GM12878 (cell line): Measurements from ENCODE around the gene KAZN. TPM values are rescaled to one million over a fixed set of nuclear protein-coding genes. Genes with fewer than 3 reads are reported as not detected.

Experiments
- ATAC-seq: fragments of 200-7000 bp; cut with Tn5 transposase; 3 replicates; pipeline ENCODE4 v1.9.1; 2020; ENCODE audit warnings: mild to moderate bottlenecking, moderate library complexity
- BruUV-seq: library from RNA; stranded (reverse); fragments of 400-500 nt; replicated peaks from 2 replicates; lab custom pipeline; 2021; lab: Mats Ljungman, UMichigan
- CTCF ChIA-PET: fragments of 300-600 bp; sonication (Branson Sonifier 250); formaldehyde crosslinking; extraction: SDS; loops from one replicate; lab custom pipeline; 2021; ENCODE audit warnings: inconsistent platforms; lab: Yijun Ruan, JAX
- POLR2A ChIA-PET: fragments of 350-600 bp; formaldehyde crosslinking; extraction: SDS; loops from one replicate; lab custom pipeline; 2021; ENCODE audit warnings: inconsistent platforms; lab: Charles Lee
- RAD21 ChIA-PET: fragments of 300-600 bp; sonication (Branson Sonifier 250); formaldehyde crosslinking; loops from one replicate; lab custom pipeline; 2023; ENCODE audit warnings: antibody characterized with exemption; ENCODE audit not compliant: unreplicated experiment; lab: Charles Lee
- SMC1A ChIA-PET: fragments of 300-600 bp; sonication (Branson Sonifier 250); formaldehyde crosslinking; loops from one replicate; lab custom pipeline; 2023; ENCODE audit not compliant: unreplicated experiment, uncharacterized antibody; lab: Charles Lee
- DNase-seq: peaks from one replicate; pipeline ENCODE4 v3.0.0-alpha.2; 2011; ENCODE audit warnings: low read depth, low spot score
- FAIRE-seq: peaks from 3 replicates; lab custom pipeline; 2011; peaks lifted over from hg19 to GRCh38; lab: Jason Lieb, UNC
- H2AFZ ChIP-seq: 2 replicates; pipeline ENCODE4 v1.6.0; 2011; ENCODE audit warnings: low read depth, low read length, control low read depth; ENCODE audit not compliant: control insufficient read depth
- H3K27ac ChIP-seq: 2 replicates; pipeline ENCODE4 v1.5.1; 2011; ENCODE audit warnings: control low read depth; ENCODE audit not compliant: control insufficient read depth, insufficient read depth
- H3K27me3 ChIP-seq, 2 experiments: replicated peaks in 1 of 2; 2 replicates each; pipeline versions ENCODE4 v1.6.0 to v1.6.1; 2011; ENCODE audit warnings: low read length in 1 of 2; ENCODE audit not compliant: control insufficient read depth in 2 of 2, insufficient read depth in 2 of 2
- H3K36me3 ChIP-seq, 2 experiments: 2 replicates each; pipeline ENCODE4 v1.5.1; 2011; ENCODE audit warnings: low read length in 1 of 2; ENCODE audit not compliant: control insufficient read depth in 2 of 2, insufficient read depth in 2 of 2
- H3K4me1 ChIP-seq: 2 replicates; pipeline ENCODE4 v1.6.1; 2011; ENCODE audit warnings: mild to moderate bottlenecking, low read length, moderate library complexity, mixed read lengths; ENCODE audit not compliant: control insufficient read depth, insufficient read depth
- H3K4me2 ChIP-seq: 2 replicates; pipeline ENCODE4 v1.6.0; 2011; ENCODE audit warnings: control low read depth; ENCODE audit not compliant: control insufficient read depth, insufficient read depth
- H3K4me3 ChIP-seq: fragments of 200-600 bp; sonication (generic); 2 replicates; pipeline ENCODE4 v1.5.1; 2016
- H3K79me2 ChIP-seq: 2 replicates; pipeline ENCODE4 v1.6.0; 2011; ENCODE audit warnings: low read length; ENCODE audit not compliant: control insufficient read depth, insufficient read depth
- H3K9ac ChIP-seq: 2 replicates; pipeline ENCODE4 v1.8.0; 2011; ENCODE audit warnings: low read length, control low read depth, mixed read lengths; ENCODE audit not compliant: control insufficient read depth, insufficient read depth
- H3K9me3 ChIP-seq: replicated peaks from 3 replicates; pipeline ENCODE4 v1.5.1; 2011; ENCODE audit warnings: mild to moderate bottlenecking, low read length; ENCODE audit not compliant: control insufficient read depth, insufficient read depth
- H4K20me1 ChIP-seq: 2 replicates; pipeline ENCODE4 v1.6.0; 2011; ENCODE audit not compliant: control insufficient read depth, insufficient read depth
- ASH2L ChIP-seq: fragments of 300-600, 200-600 bp; sonication (generic); IDR thresholded peaks from 2 replicates; pipeline ENCODE4 v1.6.1; 2017; ENCODE audit warnings: low read depth, mild to moderate bottlenecking, borderline replicate concordance
- BMI1 ChIP-seq: fragments of 450-650 bp; IDR thresholded peaks from 2 replicates; pipeline ENCODE4 v1.6.1; 2016; ENCODE audit warnings: mild to moderate bottlenecking, moderate library complexity, borderline replicate concordance
- BRCA1 ChIP-seq: IDR thresholded peaks from 2 replicates; pipeline ENCODE4 v1.6.1; 2011; ENCODE audit warnings: low read depth, low read length, improper control_type of control experiment
- CBX5 ChIP-seq: sonication (generic); IDR thresholded peaks from 2 replicates; pipeline ENCODE4 v1.6.1; 2016; ENCODE audit warnings: low read depth, moderate library complexity, mild to moderate bottlenecking, inconsistent platforms
- EP300 ChIP-seq, 2 experiments: fragments of 150-350 bp in 1 of 2; IDR thresholded peaks; 2 replicates each; pipeline ENCODE4 v1.6.1; 2011 to 2012; ENCODE audit warnings: low read depth in 2 of 2, low read length in 2 of 2, borderline replicate concordance in 1 of 2, improper control_type of control experiment in 1 of 2, inconsistent platforms in 1 of 2; ENCODE audit not compliant: control insufficient read depth in 1 of 2
- ETV6 ChIP-seq, 2 experiments: fragments of 450-650 bp in 1 of 2; IDR thresholded peaks in 1 of 2; conservative IDR thresholded peaks in 1 of 2; 2 replicates each; pipeline ENCODE4 v1.6.1; 2014; ENCODE audit warnings: antibody characterized with exemption in 1 of 2, borderline replicate concordance in 1 of 2, low read depth in 1 of 2, mild to moderate bottlenecking in 1 of 2, moderate library complexity in 1 of 2
- HDAC6 ChIP-seq: fragments of 200-600 bp; sonication (generic); IDR thresholded peaks from one replicate; pipeline ENCODE4 v1.8.0; 2017; ENCODE audit warnings: antibody characterized with exemption; ENCODE audit not compliant: unreplicated experiment
- KAT2A ChIP-seq: conservative IDR thresholded peaks from 2 replicates; pipeline ENCODE4 v1.6.1; 2011; ENCODE audit warnings: low read depth, low read length; ENCODE audit not compliant: control insufficient read depth
- NBN ChIP-seq: fragments of 450-650 bp; IDR thresholded peaks from 2 replicates; pipeline ENCODE4 v1.6.1; 2016
- NFIC ChIP-seq: IDR thresholded peaks from 2 replicates; pipeline ENCODE4 v1.6.1; 2012; ENCODE audit warnings: low read depth, mild to moderate bottlenecking, inconsistent platforms, low read length, moderate library complexity
- SMARCA5 ChIP-seq: fragments of 450-650 bp; IDR thresholded peaks from 2 replicates; pipeline ENCODE4 v1.6.1; 2017; ENCODE audit warnings: mild to moderate bottlenecking
- SREBF2 ChIP-seq: IDR thresholded peaks from 2 replicates; pipeline ENCODE4 v1.6.1; 2012; ENCODE audit warnings: mild to moderate bottlenecking, low read length
- YY1 ChIP-seq: IDR thresholded peaks from 2 replicates; pipeline ENCODE4 v1.6.1; 2011; ENCODE audit warnings: low read depth, mild to moderate bottlenecking, low read length
- ZNF217 ChIP-seq: fragments of 450-650 bp; IDR thresholded peaks from 2 replicates; pipeline ENCODE4 v1.6.1; 2017; ENCODE audit warnings: antibody characterized with exemption, mild to moderate bottlenecking
- ZNF384 ChIP-seq: IDR thresholded peaks from 2 replicates; pipeline ENCODE4 v1.6.1; 2012; ENCODE audit warnings: low read depth, mild to moderate bottlenecking, low read length, improper control_type of control experiment, borderline replicate concordance
- WGBS: methylation state at CpG from one replicate; pipeline ENCODE4 v1.1.6; 2016; ENCODE audit warnings: low lambda C conversion rate; ENCODE audit not compliant: insufficient replicate concordance, insufficient coverage; ENCODE audit errors: missing lambda C conversion rate; 5-methylcytosine and 5-hydroxymethylcytosine counted together
- in situ Hi-C: fragments of 300-500 bp; cut with MboI; formaldehyde crosslinking; loops from 9 replicates; pipeline ENCODE4 v1.14.3; 2018; ENCODE audit warnings: mixed read lengths
- intact Hi-C: fragments of 100-400 bp; cut with micrococcal nuclease; formaldehyde crosslinking; loops from one replicate; pipeline ENCODE4 v1.14.2; 2022; ENCODE audit not compliant: unreplicated experiment
- polyA plus RNA-seq, 11 experiments: library from polyadenylated mRNA; depleted of rRNA in 4 of 11; unstranded in 6 of 11; stranded (reverse) in 5 of 11; fragments of >200 nt; fragmentation: Nextera tagmentation in 4 of 11; fragmentation: Illumina TruSeq in 1 of 11; extraction: Ambion mirVana in 4 of 11; extraction: Trizol in 1 of 11; gene quantifications; 1 replicate in 1 of 11; 2 replicates in 10 of 11; pipeline versions ENCODE4 v1.2.1 to v1.2.3, GENCODE V29; 2011 to 2016; ENCODE audit warnings: inconsistent platforms in 2 of 11, missing spikeins in 2 of 11, low read depth in 1 of 11
- total RNA-seq, 4 experiments: library from RNA; depleted of rRNA in 3 of 4; stranded (reverse); fragments of >200 nt in 3 of 4; fragmentation: Illumina TruSeq in 1 of 4; extraction: Trizol in 1 of 4; gene quantifications; 2 replicates each; pipeline versions ENCODE4 v1.2.1 to v1.2.3, GENCODE V29; 2013 to 2021
- TF ChIP-seq, protein P1 (sequence below): IDR thresholded peaks from 2 replicates; pipeline ENCODE4 v1.6.1; 2012; ENCODE audit warnings: improper control_type of control experiment, low read depth, low read length; ENCODE audit not compliant: insufficient replicate concordance
- TF ChIP-seq, protein P2 (sequence below): fragments of 450-650 bp; IDR thresholded peaks from 2 replicates; pipeline ENCODE4 v1.6.1; 2018; ENCODE audit warnings: borderline replicate concordance, mild to moderate bottlenecking; ENCODE audit not compliant: partially characterized antibody

KAZN gene
- total and polyA plus RNA-seq, 10 of the 15 experiments (the other 5 are each of a cell fraction or from before 2014, with no cell fraction given) = 0.72 to 4.0 (median 1.2) TPM

DNA sequence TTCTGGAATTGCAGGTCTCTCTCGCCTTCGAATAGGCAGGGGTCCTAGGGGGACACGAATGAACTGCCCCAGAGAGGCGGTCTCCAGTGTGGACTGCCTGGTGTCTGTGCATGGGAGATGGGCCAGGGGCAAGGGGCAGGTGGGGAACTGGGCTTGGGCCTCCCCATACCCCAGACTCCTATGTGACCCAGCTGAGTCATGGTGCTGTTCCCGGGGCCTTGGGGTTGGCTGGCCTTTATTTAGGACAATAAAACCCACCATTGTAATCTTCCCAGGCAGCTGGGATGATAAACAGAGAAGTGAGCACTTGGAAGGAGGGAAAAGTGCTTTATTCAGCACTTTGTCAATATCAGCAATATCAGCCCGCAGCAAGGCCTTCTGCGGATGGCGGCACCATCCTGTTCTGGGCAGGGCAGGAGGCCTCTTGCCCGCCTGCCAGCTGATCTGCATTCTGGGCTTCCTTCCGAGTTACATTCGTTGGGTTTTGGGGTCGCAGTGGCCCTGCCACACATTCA is 346.0 kb downstream of the KAZN start:
- H2AFZ ChIP-seq = no peak overlapping the region
- no peak overlapping the region for H3K4me3 ChIP-seq
- no TSS peak for BruUV-seq
- H3K4me1 ChIP-seq = no peaks in the 10 kb centered on the region
- H3K27me3 ChIP-seq = no peaks in the 10 kb centered on the region
- H3K79me2 ChIP-seq = no peaks in the 10 kb centered on the region
- no peak for FAIRE-seq
- H3K9ac ChIP-seq = no peak overlapping the region
- in situ Hi-C loops = no loop called here
- no peak overlapping the region for H3K4me2 ChIP-seq
- no peak for ATAC-seq
- intact Hi-C loops = no loop called here
- DNase-seq = no peak
- WGBS = 14% methylated on average over 12 of the region's 12 CpGs
- RAD21 ChIA-PET = no interaction called here
- H4K20me1 ChIP-seq = no peaks in the 10 kb centered on the region
- POLR2A ChIA-PET = no interaction called here
- SMC1A ChIA-PET = no interaction called here
- no peak overlapping the region for H3K27ac ChIP-seq
- no peaks in the 10 kb centered on the region for H3K36me3 ChIP-seq
- CTCF ChIA-PET = no interaction called here
- H3K9me3 ChIP-seq = no peaks in the 10 kb centered on the region
- TF ChIP-seq ASH2L = no peak
- TF ChIP-seq, protein P1, sequence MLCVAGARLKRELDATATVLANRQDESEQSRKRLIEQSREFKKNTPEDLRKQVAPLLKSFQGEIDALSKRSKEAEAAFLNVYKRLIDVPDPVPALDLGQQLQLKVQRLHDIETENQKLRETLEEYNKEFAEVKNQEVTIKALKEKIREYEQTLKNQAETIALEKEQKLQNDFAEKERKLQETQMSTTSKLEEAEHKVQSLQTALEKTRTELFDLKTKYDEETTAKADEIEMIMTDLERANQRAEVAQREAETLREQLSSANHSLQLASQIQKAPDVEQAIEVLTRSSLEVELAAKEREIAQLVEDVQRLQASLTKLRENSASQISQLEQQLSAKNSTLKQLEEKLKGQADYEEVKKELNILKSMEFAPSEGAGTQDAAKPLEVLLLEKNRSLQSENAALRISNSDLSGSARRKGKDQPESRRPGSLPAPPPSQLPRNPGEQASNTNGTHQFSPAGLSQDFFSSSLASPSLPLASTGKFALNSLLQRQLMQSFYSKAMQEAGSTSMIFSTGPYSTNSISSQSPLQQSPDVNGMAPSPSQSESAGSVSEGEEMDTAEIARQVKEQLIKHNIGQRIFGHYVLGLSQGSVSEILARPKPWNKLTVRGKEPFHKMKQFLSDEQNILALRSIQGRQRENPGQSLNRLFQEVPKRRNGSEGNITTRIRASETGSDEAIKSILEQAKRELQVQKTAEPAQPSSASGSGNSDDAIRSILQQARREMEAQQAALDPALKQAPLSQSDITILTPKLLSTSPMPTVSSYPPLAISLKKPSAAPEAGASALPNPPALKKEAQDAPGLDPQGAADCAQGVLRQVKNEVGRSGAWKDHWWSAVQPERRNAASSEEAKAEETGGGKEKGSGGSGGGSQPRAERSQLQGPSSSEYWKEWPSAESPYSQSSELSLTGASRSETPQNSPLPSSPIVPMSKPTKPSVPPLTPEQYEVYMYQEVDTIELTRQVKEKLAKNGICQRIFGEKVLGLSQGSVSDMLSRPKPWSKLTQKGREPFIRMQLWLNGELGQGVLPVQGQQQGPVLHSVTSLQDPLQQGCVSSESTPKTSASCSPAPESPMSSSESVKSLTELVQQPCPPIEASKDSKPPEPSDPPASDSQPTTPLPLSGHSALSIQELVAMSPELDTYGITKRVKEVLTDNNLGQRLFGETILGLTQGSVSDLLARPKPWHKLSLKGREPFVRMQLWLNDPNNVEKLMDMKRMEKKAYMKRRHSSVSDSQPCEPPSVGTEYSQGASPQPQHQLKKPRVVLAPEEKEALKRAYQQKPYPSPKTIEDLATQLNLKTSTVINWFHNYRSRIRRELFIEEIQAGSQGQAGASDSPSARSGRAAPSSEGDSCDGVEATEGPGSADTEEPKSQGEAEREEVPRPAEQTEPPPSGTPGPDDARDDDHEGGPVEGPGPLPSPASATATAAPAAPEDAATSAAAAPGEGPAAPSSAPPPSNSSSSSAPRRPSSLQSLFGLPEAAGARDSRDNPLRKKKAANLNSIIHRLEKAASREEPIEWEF = no peak
- TF ChIP-seq KAT2A = no peak
- no peak for TF ChIP-seq CBX5
- TF ChIP-seq ETV6 (conservative IDR thresholded peaks at IDR 0.05 in 1 of 2, IDR thresholded peaks at IDR 0.05 in 1 of 2; ENCODE audit: borderline replicate concordance in 1 of 2, low read depth in 1 of 2) = no peak
- TF ChIP-seq BRCA1 = no peak
- no peak for TF ChIP-seq SMARCA5
- no peak for TF ChIP-seq YY1
- TF ChIP-seq, protein P2, sequence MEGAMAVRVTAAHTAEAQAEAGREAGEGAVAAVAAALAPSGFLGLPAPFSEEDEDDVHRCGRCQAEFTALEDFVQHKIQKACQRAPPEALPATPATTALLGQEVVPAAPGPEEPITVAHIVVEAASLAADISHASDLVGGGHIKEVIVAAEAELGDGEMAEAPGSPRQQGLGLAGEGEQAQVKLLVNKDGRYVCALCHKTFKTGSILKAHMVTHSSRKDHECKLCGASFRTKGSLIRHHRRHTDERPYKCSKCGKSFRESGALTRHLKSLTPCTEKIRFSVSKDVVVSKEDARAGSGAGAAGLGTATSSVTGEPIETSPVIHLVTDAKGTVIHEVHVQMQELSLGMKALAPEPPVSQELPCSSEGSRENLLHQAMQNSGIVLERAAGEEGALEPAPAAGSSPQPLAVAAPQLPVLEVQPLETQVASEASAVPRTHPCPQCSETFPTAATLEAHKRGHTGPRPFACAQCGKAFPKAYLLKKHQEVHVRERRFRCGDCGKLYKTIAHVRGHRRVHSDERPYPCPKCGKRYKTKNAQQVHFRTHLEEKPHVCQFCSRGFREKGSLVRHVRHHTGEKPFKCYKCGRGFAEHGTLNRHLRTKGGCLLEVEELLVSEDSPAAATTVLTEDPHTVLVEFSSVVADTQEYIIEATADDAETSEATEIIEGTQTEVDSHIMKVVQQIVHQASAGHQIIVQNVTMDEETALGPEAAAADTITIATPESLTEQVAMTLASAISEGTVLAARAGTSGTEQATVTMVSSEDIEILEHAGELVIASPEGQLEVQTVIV = no peak
- no peak for TF ChIP-seq ZNF384
- TF ChIP-seq ZNF217 = no peak
- no peak for TF ChIP-seq BMI1
- no peak for TF ChIP-seq NFIC
- TF ChIP-seq EP300 (IDR thresholded peaks at IDR 0.05; ENCODE audit: borderline replicate concordance in 1 of 2, control insufficient read depth in 1 of 2, low read depth in 2 of 2, low read length in 2 of 2) = no peak
- no peak for TF ChIP-seq SREBF2
- TF ChIP-seq HDAC6 = no peak
- no peak for TF ChIP-seq NBN
